ENCODE results near the gene RER1.

GRCh38 chr1:2417833-2418225, 26.2 kb downstream of the RER1 start:
- TF ChIP-seq POLR2A (IDR thresholded peaks at IDR 0.05) = no peak
- no peak for TF ChIP-seq CTCF (IDR thresholded peaks at IDR 0.05)
- TF ChIP-seq EP300 (IDR thresholded peaks at IDR 0.05) = no peak
